GM12892 (cell line): ENCODE results near the gene PIGC.

ENCODE experiments used
- POLR2A ChIP-seq: IDR thresholded peaks from 2 replicates; pipeline ENCODE4 v1.6.1; 2011; ENCODE audit warnings: low read depth, low read length, control low read depth
- POLR2AphosphoS5 ChIP-seq: IDR thresholded peaks from 2 replicates; pipeline ENCODE4 v1.6.1; 2011; ENCODE audit warnings: low read depth, low read length, control low read depth

GRCh38 chr1:172401892-172402291, 42.0 kb downstream of the PIGC start:
- TF ChIP-seq POLR2AphosphoS5: no peak
- TF ChIP-seq POLR2A: no peak
